ENCODE results near the gene ADH5. TPM values are rescaled to one million over a fixed set of nuclear protein-coding genes. Genes with fewer than 3 reads are reported as not detected.
"Not testable (repeated sequence)": the region's sequence is repeated elsewhere in the genome, so short reads cannot be mapped to it uniquely, and the experiment has no call there.

Gene ADH5
- total RNA-seq, 1 donor from 2014 or later: 89.9 TPM

DNA sequence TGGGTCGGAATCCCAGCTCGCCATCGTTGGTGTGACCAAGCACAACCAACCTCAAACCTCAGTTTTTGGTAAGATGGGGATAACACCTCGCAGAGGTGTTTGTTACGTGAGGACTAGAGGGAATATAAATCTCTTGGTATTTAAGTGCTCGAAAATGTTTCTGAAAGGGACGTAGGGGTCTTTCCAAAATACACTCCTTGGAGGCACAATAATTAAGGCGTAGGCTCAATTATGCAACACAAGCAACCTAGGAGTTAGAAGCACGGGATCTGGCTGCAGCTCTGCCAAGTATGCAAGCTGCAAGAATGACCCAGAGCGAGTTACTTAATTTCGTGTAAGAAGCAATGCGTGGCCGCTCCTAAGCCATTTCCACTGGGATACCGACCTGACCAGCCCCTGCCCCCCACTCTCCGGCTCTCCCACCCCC is 552 bp downstream of the ADH5 start:
- intact Hi-C loops (cut with micrococcal nuclease): loop anchor here (1.0 to 5.0 kb wide), 13 partner anchors 32 to 945 kb away; partner anchors contain the start of genes EIF4E, H2AZ1, METAP1 and RAP1GDS1

- intact Hi-C loops (cut with micrococcal nuclease): no loop called here
Measured at GRCh38 chr4:99084595-99084994, 4.0 kb downstream of the ADH5 start.

- intact Hi-C loops (cut with micrococcal nuclease): no loop called here
Measured at GRCh38 chr4:99082192-99082591, 6.4 kb downstream of the ADH5 start.

DNA sequence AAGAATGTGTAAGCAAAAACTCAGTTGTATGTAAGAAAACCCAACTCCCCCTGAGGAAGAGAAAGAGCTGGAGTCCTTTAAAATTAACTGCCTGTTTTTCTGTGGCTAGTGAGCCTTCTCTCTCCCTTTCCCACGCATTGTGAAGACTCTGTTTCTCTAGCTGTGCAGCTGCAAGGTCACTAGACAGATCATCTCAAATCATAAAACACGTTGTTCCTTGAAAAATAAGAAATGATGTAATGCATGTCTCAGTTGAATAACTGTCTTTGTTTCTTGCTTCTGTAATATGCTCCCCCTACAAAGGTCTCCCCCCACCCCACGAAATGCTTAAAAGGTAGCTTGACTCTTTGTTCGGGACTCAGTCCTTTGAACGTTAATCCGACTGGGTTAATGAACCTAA is 7.7 kb downstream of the ADH5 start:
- intact Hi-C loops (cut with micrococcal nuclease): not testable (repeated sequence)

- intact Hi-C loops (cut with micrococcal nuclease): no loop called here
Measured at GRCh38 chr4:99079625-99080295, 8.8 kb downstream of the ADH5 start.

- intact Hi-C loops (cut with micrococcal nuclease): no loop called here
Measured at GRCh38 chr4:99078931-99079624, 9.5 kb downstream of the ADH5 start.

- intact Hi-C loops (cut with micrococcal nuclease): no loop called here
Measured at GRCh38 chr4:99078336-99078735, 10.3 kb downstream of the ADH5 start.

GRCh38 chr4:99077177-99077576 is 11.4 kb downstream of the ADH5 start:
- intact Hi-C loops (cut with micrococcal nuclease): no loop called here

DNA sequence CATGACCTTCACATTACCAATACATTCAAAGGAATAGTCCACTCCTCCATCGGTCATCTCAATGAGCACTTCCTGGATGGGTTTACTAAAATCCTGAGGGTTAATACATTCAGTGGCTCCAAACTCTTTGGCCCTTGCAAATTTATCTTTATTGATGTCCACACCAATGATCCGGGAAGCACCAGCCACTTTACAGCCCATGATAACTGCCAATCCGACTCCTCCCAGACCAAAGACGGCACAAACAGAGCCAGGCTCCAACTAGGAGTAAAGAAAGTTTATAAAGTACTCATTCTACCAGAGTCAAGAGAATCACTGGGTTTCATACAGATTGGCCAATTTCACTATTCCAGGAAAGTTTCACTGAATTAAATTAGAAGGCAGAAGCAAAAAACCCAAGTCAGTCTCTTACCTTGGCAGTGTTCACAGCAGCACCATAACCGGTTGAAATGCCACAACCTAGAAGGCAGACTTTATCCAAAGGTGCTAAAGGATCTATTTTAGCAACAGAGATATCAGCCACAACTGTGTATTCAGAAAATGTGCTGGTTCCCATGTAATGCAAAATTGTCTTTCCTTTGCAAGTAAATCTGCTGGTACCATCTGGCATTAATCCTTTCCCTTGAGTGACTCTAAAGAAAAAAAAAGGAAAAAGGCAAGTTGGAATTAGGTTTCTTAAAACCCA is 12.2 kb downstream of the ADH5 start:
- intact Hi-C loops (cut with micrococcal nuclease): no loop called here

DNA sequence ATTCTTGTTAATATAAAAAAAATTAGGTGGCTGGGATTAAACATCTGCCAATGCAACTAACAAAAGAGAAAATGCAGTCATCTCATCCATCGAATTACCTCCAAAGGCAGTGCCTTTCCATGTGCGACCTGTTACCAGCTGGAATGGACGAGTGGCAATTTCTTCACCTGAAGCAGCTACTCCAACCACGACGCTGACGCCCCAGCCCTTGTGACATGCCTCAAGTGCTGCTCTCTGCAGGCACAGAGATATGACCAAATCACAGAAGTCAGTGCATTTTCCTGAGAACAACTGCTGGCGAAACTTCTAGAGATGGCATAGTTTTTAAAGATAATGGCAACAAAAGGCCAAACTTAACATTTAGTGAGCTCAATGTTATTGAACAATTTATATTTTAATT is 13.8 kb downstream of the ADH5 start:
- intact Hi-C loops (cut with micrococcal nuclease): no loop called here

GRCh38 chr4:99071159-99071558 is 17.4 kb downstream of the ADH5 start:
- intact Hi-C loops (cut with micrococcal nuclease): no loop called here

- intact Hi-C loops (cut with micrococcal nuclease): no loop called here
Measured at GRCh38 chr4:99067617-99068016, 21.0 kb downstream of the ADH5 start.

GRCh38 chr4:99065521-99065920 is 23.1 kb downstream of the ADH5 start:
- intact Hi-C loops (cut with micrococcal nuclease): not testable (repeated sequence)

DNA sequence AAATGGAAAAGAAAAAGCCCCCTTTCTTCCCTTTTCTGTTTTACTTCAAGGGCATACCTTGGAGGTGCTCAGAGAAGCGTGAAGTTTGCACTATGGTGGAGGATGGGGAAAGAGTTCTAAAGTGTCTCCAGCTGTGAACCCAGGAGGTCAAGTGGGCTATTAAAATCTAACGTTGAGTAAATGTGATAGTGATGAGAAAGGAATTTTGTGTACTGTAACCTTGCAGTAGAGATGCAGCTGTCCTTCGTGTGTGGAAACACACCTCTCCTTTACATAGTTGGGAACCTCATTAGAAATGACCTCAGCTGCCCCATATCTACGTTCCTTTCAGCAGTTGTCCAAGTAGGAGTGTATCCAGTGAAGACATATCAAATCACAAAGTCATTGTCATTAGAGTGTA is 26.5 kb downstream of the ADH5 start:
- intact Hi-C loops (cut with micrococcal nuclease): no loop called here

GRCh38 chr4:99061048-99061700 is 27.4 kb downstream of the ADH5 start:
- intact Hi-C loops (cut with micrococcal nuclease): no loop called here

DNA sequence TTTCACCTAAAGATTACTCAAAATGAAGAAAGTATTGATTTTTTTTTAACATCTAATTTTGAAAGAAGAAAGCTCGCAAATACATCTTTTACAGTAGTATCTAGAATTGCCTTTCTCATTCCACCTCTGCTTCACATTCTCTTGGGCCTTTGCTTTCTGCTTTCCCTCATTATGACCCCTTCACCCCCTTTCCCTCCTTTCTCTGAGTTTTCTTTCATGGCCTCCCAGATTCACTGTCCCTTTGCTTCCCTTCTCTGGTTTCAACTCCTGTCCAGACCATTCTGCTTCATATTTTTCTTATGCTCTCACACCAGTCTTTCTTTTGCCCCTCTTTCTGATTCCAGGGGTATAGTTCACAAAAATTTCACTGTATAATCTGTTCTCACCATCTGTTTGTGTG is 29.0 kb downstream of the ADH5 start:
- intact Hi-C loops (cut with micrococcal nuclease): loop anchor here (5.0 kb wide), 1 partner anchor 797 kb away; the partner anchor contains the start of gene RAP1GDS1

DNA sequence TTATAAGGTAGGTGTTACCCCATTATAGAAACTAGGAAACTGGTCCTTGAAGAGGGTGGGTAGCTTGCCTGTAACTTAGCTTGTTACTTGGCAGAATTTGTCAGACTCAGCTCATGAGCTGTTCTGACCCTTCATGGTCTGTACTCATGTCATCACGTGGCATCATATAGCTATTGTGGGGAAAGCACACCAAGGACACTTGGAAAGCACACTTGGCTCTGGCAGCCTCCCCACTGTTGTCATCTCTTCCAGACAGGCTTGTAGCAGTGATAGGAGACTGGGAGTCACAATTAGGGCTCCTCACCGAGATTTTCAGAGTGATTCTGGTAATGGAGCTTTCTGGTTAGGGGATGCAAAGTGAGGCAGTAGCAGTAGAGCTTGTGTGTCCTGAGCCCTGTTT is 30.4 kb downstream of the ADH5 start:
- intact Hi-C loops (cut with micrococcal nuclease): loop anchor here (5.0 kb wide), 1 partner anchor 796 kb away; the partner anchor contains the start of gene RAP1GDS1

GRCh38 chr4:99054428-99054994 is 34.1 kb downstream of the ADH5 start:
- intact Hi-C loops (cut with micrococcal nuclease): loop anchor here (2.0 to 5.0 kb wide), 2 partner anchors 392 to 607 kb away; no protein-coding TSS in a partner anchor

GRCh38 chr4:99052902-99053301 is 35.7 kb downstream of the ADH5 start:
- intact Hi-C loops (cut with micrococcal nuclease): loop anchor here (1.0 to 5.0 kb wide), 2 partner anchors 10 to 606 kb away; no protein-coding TSS in a partner anchor

GRCh38 chr4:99047710-99048109 is 40.9 kb downstream of the ADH5 start:
- intact Hi-C loops (cut with micrococcal nuclease): no loop called here

DNA sequence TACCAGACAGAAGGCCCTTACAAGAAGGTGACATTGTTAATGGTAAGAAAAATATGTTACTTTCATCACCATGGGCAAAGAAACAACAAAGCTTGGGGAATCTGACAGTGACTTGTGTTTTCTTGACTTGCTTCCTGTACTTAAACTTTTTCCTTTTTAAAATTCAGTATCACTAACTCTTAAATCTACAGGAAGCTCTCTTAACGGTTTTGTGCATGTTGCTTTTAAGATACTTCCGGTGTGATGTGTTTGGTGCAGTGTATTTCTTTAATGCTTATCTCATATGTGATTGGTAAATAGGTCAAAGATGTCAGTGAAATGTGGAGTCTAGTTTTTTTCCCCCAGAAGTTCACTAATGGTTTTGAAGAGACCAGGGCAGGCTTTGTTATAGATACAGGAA is 45.2 kb downstream of the ADH5 start:
- intact Hi-C loops (cut with micrococcal nuclease): loop anchor here (1.0 to 2.0 kb wide), 4 partner anchors 10 to 48 kb away; partner anchors contain the start of genes ADH5 and METAP1

All from T-helper 1 cell treated with Interleukin-12 subunit alpha and Interleukin-12 subunit beta and Interleukin-4 antibody, amounts not matched to agents 30 ng/mL and 1 ng/mL, for 36 hours (primary cell).